ENCODE measurements around the gene PUS10.

- TF ChIP-seq CTCF (IDR thresholded peaks at IDR 0.05) (no peak), POLR2A (IDR thresholded peaks at IDR 0.05) (no peak)
Observed at GRCh38 chr2:60945341-60945740, 72.7 kb downstream of the PUS10 start.

Data from body of pancreas (tissue), 4 donors.